HG03060 (cell line): ENCODE measurements around the gene ZNF76.

ENCODE experiments used
- ATAC-seq: cut with Tn5 transposase; IDR thresholded peaks from one replicate; pipeline ENCODE4 v1.9.1; 2021; ENCODE audit warnings: low read depth, moderate number of reproducible peaks; ENCODE audit not compliant: unreplicated experiment

ZNF76 gene

GRCh38 chr6:35234901-35235300, 24.6 kb upstream of the ZNF76 start:
- ATAC-seq, result no peak

- ATAC-seq, result no peak
These were observed 23.3 kb upstream of the ZNF76 start for GRCh38 chr6:35236223-35236622.

GRCh38 chr6:35237476-35237875, 22.1 kb upstream of the ZNF76 start:
- no peak for ATAC-seq

GRCh38 chr6:35238843-35239289, 20.7 kb upstream of the ZNF76 start:
- no peak for ATAC-seq

- ATAC-seq, result no peak
These were observed 20.0 kb upstream of the ZNF76 start for GRCh38 chr6:35239581-35239980.

- ATAC-seq, result no peak
These were observed 18.4 kb upstream of the ZNF76 start for GRCh38 chr6:35240838-35241801.

- ATAC-seq, result no peak
These were observed 17.0 kb upstream of the ZNF76 start for GRCh38 chr6:35242486-35242885.

- ATAC-seq, result no peak
These were observed 16.6 kb upstream of the ZNF76 start for GRCh38 chr6:35242906-35243305.

- ATAC-seq, result no peak
These were observed 16.1 kb upstream of the ZNF76 start for GRCh38 chr6:35243386-35243958.

GRCh38 chr6:35244551-35244950, 15.0 kb upstream of the ZNF76 start:
- ATAC-seq, result no peak

GRCh38 chr6:35247642-35248231, 11.8 kb upstream of the ZNF76 start:
- ATAC-seq, result no peak

GRCh38 chr6:35248300-35248699, 11.2 kb upstream of the ZNF76 start:
- ATAC-seq, result no peak

- no peak for ATAC-seq
These were observed 10.6 kb upstream of the ZNF76 start for GRCh38 chr6:35248965-35249364.

GRCh38 chr6:35251949-35252348, 7.6 kb upstream of the ZNF76 start:
- ATAC-seq, result no peak

- no peak for ATAC-seq
These were observed 6.3 kb upstream of the ZNF76 start for GRCh38 chr6:35253249-35253648.

- ATAC-seq, result no peak
These were observed 1.2 kb upstream of the ZNF76 start for GRCh38 chr6:35258336-35258735.

- ATAC-seq, result no peak
These were observed 709 bp upstream of the ZNF76 start for GRCh38 chr6:35258858-35259193.

GRCh38 chr6:35259948-35260590, 534 bp downstream of the ZNF76 start:
- no peak for ATAC-seq

- no peak for ATAC-seq
These were observed 1.3 kb downstream of the ZNF76 start for GRCh38 chr6:35260591-35261570.

GRCh38 chr6:35262596-35262995, 3.1 kb downstream of the ZNF76 start:
- no peak for ATAC-seq
